GM12891 (cell line): Measurements from ENCODE around the gene TFR2.

ENCODE experiments used
- POLR2A ChIP-seq: IDR thresholded peaks from 2 replicates; pipeline ENCODE4 v1.6.1; 2011; ENCODE audit warnings: low read depth, low read length, control low read depth
- POLR2AphosphoS5 ChIP-seq: IDR thresholded peaks from 2 replicates; pipeline ENCODE4 v1.6.1; 2011; ENCODE audit warnings: low read depth, low read length, control low read depth
- SPI1 ChIP-seq: IDR thresholded peaks from 2 replicates; pipeline ENCODE4 v1.6.1; 2011; ENCODE audit warnings: low read depth, low read length, control low read depth
- TAF1 ChIP-seq: IDR thresholded peaks from 2 replicates; pipeline ENCODE4 v1.6.1; 2011; ENCODE audit warnings: low read depth, low read length, control low read depth

DNA sequence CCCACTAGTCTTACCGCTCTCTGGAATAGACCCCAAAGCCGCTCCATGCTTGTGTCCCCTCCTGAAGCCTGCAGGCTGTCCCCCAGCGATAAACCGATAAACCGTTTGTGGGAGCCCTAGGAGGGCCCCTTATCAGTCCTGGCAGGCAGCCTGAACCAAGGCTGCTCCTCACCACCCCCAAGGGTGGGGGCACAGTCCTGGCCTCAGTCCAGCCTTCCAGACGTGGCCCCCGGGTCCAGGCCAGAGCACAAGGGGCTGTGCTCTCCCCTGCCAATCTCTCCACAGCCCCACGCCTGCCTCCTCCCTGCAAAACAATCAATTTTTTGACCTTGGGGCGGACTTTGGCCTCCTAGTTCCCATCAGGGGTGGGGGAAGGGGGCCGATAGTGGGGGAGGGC lies at the start of gene TFR2:
- no peak for TF ChIP-seq TAF1
- TF ChIP-seq POLR2A: no peak
- no peak for TF ChIP-seq POLR2AphosphoS5
- TF ChIP-seq SPI1: no peak
